ENCODE measurements around the gene CALML3.
"Not testable (repeated sequence)": the region's sequence is repeated elsewhere in the genome, so short reads cannot be mapped to it uniquely, and the experiment has no call there.

The CALML3 gene

GRCh38 chr10:5553400-5554170 lies 28.8 kb downstream of the CALML3 start:
- peaks cover 4% of the 10 kb centered on the region for H3K4me1 ChIP-seq (ENCODE audit: insufficient read depth, low read length)

GRCh38 chr10:5555021-5555510 lies 30.3 kb downstream of the CALML3 start:
- Histone ChIP-seq H3K36me3 (ENCODE audit: insufficient read depth, low read length) (no peaks in the 10 kb centered on the region), H3K9ac (ENCODE audit: low read depth, low read length) (no peak overlapping the region), H3K4me1 (ENCODE audit: insufficient read depth, low read length) (peaks cover 5% of the 10 kb centered on the region; the same call in 1 of the 2 replicates), H3K9me3 (ENCODE audit: control insufficient read depth, insufficient read depth, low read length) (no peaks in the 10 kb centered on the region)

More at GRCh38 chr10:5553400-5554170, 28.8 kb downstream of the CALML3 start:
- Histone ChIP-seq H3K36me3 (ENCODE audit: insufficient read depth, low read length) (no peaks in the 10 kb centered on the region), H3K9me3 (ENCODE audit: control insufficient read depth, insufficient read depth, low read length) (no peaks in the 10 kb centered on the region), H3K9ac (ENCODE audit: low read depth, low read length) (no peak overlapping the region)

GRCh38 chr10:5555881-5556280 lies 31.1 kb downstream of the CALML3 start:
- H3K9me3 ChIP-seq (ENCODE audit: control insufficient read depth, insufficient read depth, low read length), result no peaks in the 10 kb centered on the region
- peaks cover 10% of the 10 kb centered on the region; the same call in 1 of the 2 replicates for H3K4me1 ChIP-seq (ENCODE audit: insufficient read depth, low read length)
- H3K9ac ChIP-seq (ENCODE audit: low read depth, low read length), result no peak overlapping the region
- H3K36me3 ChIP-seq (ENCODE audit: insufficient read depth, low read length), result no peaks in the 10 kb centered on the region

GRCh38 chr10:5556576-5556975 lies 31.8 kb downstream of the CALML3 start:
- no peaks in the 10 kb centered on the region for H3K9me3 ChIP-seq (ENCODE audit: control insufficient read depth, insufficient read depth, low read length)
- H3K9ac ChIP-seq (ENCODE audit: low read depth, low read length), result no peak overlapping the region
- peaks cover 10% of the 10 kb centered on the region; the same call in 1 of the 2 replicates for H3K4me1 ChIP-seq (ENCODE audit: insufficient read depth, low read length)
- H3K36me3 ChIP-seq (ENCODE audit: insufficient read depth, low read length), result no peaks in the 10 kb centered on the region

DNA sequence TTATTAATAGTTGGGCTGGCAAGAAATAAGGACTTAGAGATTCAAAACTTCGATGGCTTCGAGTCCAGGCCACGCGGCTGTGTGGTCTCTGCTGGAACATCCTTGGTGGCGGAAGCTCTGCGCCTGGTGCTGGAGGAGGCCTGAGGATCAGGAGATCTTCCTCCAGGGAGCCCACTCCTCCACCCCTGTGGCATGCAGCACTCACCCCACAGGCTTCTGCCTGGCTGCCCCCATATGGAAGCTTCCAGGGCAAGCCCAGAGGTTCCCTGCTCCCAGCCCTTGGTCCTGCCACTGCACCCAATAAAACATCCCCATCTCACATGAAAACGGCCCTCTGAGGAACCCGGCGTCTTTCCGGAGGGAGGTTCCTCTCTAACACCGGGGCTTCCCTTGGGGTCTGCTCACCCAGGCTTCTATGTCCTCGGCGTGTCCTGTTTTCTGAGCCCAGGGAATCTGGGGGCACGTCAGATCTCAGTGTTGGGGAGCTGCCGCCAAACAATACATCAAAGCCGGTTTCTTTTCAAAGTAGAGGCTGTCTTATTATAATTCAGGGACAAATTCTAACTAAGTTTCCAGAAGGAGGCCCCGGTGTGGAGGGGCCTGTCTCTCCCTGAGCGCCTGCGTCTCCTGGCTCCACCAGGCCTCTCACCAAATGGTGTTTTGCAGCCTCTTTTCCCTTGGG lies 32.4 kb downstream of the CALML3 start:
- Histone ChIP-seq H3K36me3 (ENCODE audit: insufficient read depth, low read length) (no peaks in the 10 kb centered on the region), H3K9ac (ENCODE audit: low read depth, low read length) (no peak overlapping the region), H3K9me3 (ENCODE audit: control insufficient read depth, insufficient read depth, low read length) (no peaks in the 10 kb centered on the region), H3K4me1 (ENCODE audit: insufficient read depth, low read length) (peaks cover 10% of the 10 kb centered on the region; the same call in 1 of the 2 replicates)

GRCh38 chr10:5557799-5558771 lies 33.3 kb downstream of the CALML3 start:
- peaks cover 10% of the 10 kb centered on the region; the same call in 1 of the 2 replicates for H3K4me1 ChIP-seq (ENCODE audit: insufficient read depth, low read length)
- no peak overlapping the region for H3K9ac ChIP-seq (ENCODE audit: low read depth, low read length)
- H3K9me3 ChIP-seq (ENCODE audit: control insufficient read depth, insufficient read depth, low read length), result no peaks in the 10 kb centered on the region
- no peaks in the 10 kb centered on the region for H3K36me3 ChIP-seq (ENCODE audit: insufficient read depth, low read length)

GRCh38 chr10:5559022-5559421 lies 34.3 kb downstream of the CALML3 start:
- not testable (repeated sequence) for H3K36me3 ChIP-seq (ENCODE audit: insufficient read depth, low read length); H3K9ac ChIP-seq (ENCODE audit: low read depth, low read length); H3K9me3 ChIP-seq (ENCODE audit: control insufficient read depth, insufficient read depth, low read length)
- H3K4me1 ChIP-seq (ENCODE audit: insufficient read depth, low read length), result peaks cover 16% of the 10 kb centered on the region; the same call in 1 of the 2 replicates

DNA sequence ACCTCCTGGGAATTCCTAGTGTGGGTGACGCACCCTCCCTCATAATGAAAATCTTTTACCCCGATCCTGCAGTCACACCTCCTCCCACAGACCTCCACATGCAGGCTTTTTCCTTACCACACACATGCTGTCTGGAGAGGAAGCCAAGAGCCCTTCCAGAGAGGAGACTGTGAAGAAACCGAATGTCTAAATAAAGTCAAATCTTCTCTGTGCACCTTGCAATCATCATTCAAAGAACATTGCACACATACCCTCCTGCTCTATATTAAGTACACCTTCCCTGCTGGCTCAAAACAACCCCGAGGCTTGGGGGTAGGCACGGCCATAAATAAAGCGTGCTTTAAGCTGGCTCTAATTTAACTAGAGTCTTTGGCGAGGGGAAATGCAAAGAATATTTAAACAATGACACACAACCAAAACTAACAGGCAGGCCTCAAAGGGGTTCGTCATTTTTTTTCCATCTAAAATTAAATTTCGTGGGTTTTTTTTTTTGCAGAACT lies 34.9 kb downstream of the CALML3 start:
- H3K4me1 ChIP-seq (ENCODE audit: insufficient read depth, low read length), result peaks cover 16% of the 10 kb centered on the region; the same call in 1 of the 2 replicates
- H3K9me3 ChIP-seq (ENCODE audit: control insufficient read depth, insufficient read depth, low read length), result no peaks in the 10 kb centered on the region
- H3K9ac ChIP-seq (ENCODE audit: low read depth, low read length), result no peak overlapping the region
- H3K36me3 ChIP-seq (ENCODE audit: insufficient read depth, low read length), result no peaks in the 10 kb centered on the region

- Histone ChIP-seq H3K36me3 (ENCODE audit: insufficient read depth, low read length) (no peaks in the 10 kb centered on the region), H3K9ac (ENCODE audit: low read depth, low read length) (no peak overlapping the region), H3K9me3 (ENCODE audit: control insufficient read depth, insufficient read depth, low read length) (no peaks in the 10 kb centered on the region), H3K4me1 (ENCODE audit: insufficient read depth, low read length) (peaks cover 16% of the 10 kb centered on the region; the same call in 1 of the 2 replicates)
Observed at GRCh38 chr10:5560142-5560816, 35.5 kb downstream of the CALML3 start.

GRCh38 chr10:5560817-5561703 lies 36.3 kb downstream of the CALML3 start:
- Histone ChIP-seq H3K36me3 (ENCODE audit: insufficient read depth, low read length) (no peaks in the 10 kb centered on the region), H3K9me3 (ENCODE audit: control insufficient read depth, insufficient read depth, low read length) (no peaks in the 10 kb centered on the region), H3K9ac (ENCODE audit: low read depth, low read length) (no peak overlapping the region), H3K4me1 (ENCODE audit: insufficient read depth, low read length) (peaks cover 16% of the 10 kb centered on the region; the same call in 1 of the 2 replicates)

DNA sequence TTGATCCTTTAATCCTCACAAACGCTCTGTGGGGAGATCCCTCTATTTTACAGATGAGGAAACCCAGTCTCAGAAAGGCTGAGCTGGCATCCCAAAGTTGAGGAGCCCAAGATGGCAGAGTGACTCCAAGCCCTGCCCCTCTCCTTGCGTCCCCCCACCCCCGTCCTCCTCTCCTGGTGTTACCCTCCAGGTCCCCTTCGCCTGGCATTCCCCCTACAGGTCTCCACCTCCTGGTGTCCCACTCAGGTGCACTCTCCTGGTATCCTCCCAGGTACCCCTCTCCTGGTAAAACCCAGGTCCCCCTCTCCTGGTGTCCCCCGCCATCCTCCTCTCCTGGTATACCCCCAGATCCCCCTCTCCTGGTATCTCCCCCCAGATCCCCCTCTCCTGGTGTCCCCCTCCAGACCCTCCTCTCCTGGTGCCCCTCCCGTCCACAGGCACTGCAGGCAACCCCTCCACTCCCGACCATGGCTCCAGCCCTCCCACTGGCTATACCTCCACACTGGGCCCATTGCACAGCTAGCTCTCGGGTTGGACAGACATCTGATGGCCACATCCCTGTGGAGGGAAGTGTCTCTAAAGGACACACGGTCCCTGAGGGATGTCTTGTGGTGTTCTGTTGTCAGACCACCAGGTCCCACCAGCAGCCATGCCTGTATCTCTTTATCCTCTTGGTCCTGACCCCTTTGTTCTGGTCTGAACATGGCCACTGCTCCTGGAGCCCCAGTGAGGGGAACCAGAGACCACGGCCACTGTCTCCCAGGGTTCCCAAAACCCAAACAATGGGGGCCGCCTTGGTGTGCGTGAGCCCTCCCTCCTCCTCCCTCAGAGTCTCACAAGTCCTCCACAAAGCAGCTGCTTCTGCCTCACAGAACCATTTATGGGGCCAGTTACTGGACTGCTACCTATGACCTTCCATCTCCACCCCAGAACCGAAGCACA lies 37.2 kb downstream of the CALML3 start:
- no peaks in the 10 kb centered on the region for H3K9me3 ChIP-seq (ENCODE audit: control insufficient read depth, insufficient read depth, low read length)
- peaks cover 16% of the 10 kb centered on the region; the same call in 1 of the 2 replicates for H3K4me1 ChIP-seq (ENCODE audit: insufficient read depth, low read length)

More for the DNA sequence above, 37.2 kb downstream of the CALML3 start:
- no peak overlapping the region for H3K9ac ChIP-seq (ENCODE audit: low read depth, low read length)
- H3K36me3 ChIP-seq (ENCODE audit: insufficient read depth, low read length), result no peaks in the 10 kb centered on the region
